Skeletal muscle tissue (tissue), 4 donors: ENCODE data around the gene AFF3. TPM values are rescaled to one million over a fixed set of nuclear protein-coding genes. Genes with fewer than 3 reads are reported as not detected.
"Not testable (repeated sequence)": the region's sequence is repeated elsewhere in the genome, so short reads cannot be mapped to it uniquely, and the experiment has no call there.

Experiments
- H3K27ac ChIP-seq: one replicate; pipeline ENCODE4 v1.7.0; 2013; ENCODE audit warnings: mild to moderate bottlenecking, low read depth, low read length, inconsistent platforms
- H3K27me3 ChIP-seq, 3 donors: one replicate each; pipeline ENCODE4 v1.7.0; 2013; ENCODE audit warnings: low read length in 3 of 3; ENCODE audit not compliant: control insufficient read depth in 3 of 3, insufficient read depth in 3 of 3
- H3K36me3 ChIP-seq, 3 donors: one replicate each; pipeline ENCODE4 v1.7.0; 2013; ENCODE audit warnings: low read length in 3 of 3; ENCODE audit not compliant: control insufficient read depth in 3 of 3, insufficient read depth in 3 of 3
- H3K4me1 ChIP-seq, 3 donors: one replicate each; pipeline ENCODE4 v1.7.0; 2013; ENCODE audit warnings: low read length in 3 of 3, mild to moderate bottlenecking in 3 of 3; ENCODE audit not compliant: control insufficient read depth in 3 of 3, insufficient read depth in 3 of 3
- H3K4me3 ChIP-seq, 3 donors: one replicate each; pipeline ENCODE4 v1.7.0; 2013; ENCODE audit warnings: low read length in 3 of 3
- H3K9ac ChIP-seq, 3 donors: one replicate each; pipeline ENCODE4 v1.7.0; 2013; ENCODE audit warnings: low read length in 3 of 3, mild to moderate bottlenecking in 3 of 3, moderate library complexity in 2 of 3, low read depth in 1 of 3
- H3K9me3 ChIP-seq, 3 donors: one replicate each; pipeline ENCODE4 v1.7.0; 2013; ENCODE audit warnings: low read length in 3 of 3; ENCODE audit not compliant: control insufficient read depth in 3 of 3
- total RNA-seq: library from RNA; depleted of rRNA; stranded (reverse); fragments of >200 nt; gene quantifications from one replicate; pipeline ENCODE4 v1.2.3, GENCODE V29; 2014
- donor health status: Osteomylitis.

The AFF3 gene
- total RNA-seq, 1 donor from 2014 or later, result 8.4 TPM

DNA sequence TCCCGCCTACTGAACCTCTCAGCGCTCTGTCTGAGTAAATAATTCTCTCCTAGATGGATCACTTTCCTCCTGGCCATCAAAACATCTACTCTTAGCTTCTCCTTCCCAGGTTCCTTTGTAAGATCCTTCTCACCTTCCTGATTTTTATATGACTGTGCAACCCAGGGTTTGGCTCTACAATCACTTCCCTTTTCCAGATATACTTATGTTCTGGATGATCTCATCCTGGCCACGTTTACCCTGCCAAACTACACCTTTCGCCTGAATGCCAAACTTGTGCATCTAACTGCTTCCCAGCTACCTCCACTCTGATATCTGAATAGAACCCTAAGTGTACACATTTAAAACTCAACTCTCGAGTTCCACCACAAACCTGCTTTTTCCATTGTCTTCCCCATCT, 362.1 kb downstream of the AFF3 start:
- no peaks in the 10 kb centered on the region for H3K4me1 ChIP-seq

DNA sequence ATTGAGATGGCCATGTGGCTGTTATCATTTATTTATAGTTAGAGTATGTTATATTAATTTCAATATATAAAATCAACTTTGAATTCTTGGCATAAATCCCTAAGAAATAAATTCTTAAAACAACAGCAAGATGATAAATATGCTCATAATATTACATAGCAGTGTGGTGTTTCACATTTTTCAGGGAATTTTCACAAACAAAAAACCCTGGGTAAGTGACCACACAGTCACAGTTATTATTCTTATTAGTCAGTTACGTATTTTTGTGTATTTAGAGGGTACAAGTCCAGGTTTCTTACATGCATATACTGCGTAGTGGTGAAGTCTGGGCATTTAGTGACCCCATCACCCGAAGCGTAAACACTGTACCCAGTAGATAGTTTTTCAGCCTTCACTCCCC, 363.1 kb downstream of the AFF3 start:
- H3K27me3 ChIP-seq, result no peaks in the 10 kb centered on the region
- no peaks in the 10 kb centered on the region for H3K36me3 ChIP-seq
- no peak overlapping the region for H3K27ac ChIP-seq
- H3K9ac ChIP-seq, result no peak overlapping the region
- peaks cover 0 to 6% (median 5%) of the 10 kb centered on the region in 3 donors for H3K9me3 ChIP-seq
- H3K4me3 ChIP-seq, result no peak overlapping the region
- no peaks in the 10 kb centered on the region for H3K4me1 ChIP-seq

More for the DNA sequence above, 362.1 kb downstream of the AFF3 start:
- no peaks in the 10 kb centered on the region for H3K27me3 ChIP-seq
- no peaks in the 10 kb centered on the region for H3K36me3 ChIP-seq
- peaks cover 0 to 6% (median 5%) of the 10 kb centered on the region in 3 donors for H3K9me3 ChIP-seq
- H3K4me3 ChIP-seq, result no peak overlapping the region
- H3K9ac ChIP-seq, result no peak overlapping the region
- no peak overlapping the region for H3K27ac ChIP-seq

GRCh38 chr2:99777656-99778290, 364.6 kb downstream of the AFF3 start:
- Histone ChIP-seq H3K9ac (no peak overlapping the region), H3K27ac (no peak overlapping the region), H3K4me3 (no peak overlapping the region), H3K9me3 (peaks cover 0 to 6% (median 5%) of the 10 kb centered on the region in 3 donors), H3K4me1 (no peaks in the 10 kb centered on the region), H3K27me3 (no peaks in the 10 kb centered on the region), H3K36me3 (no peaks in the 10 kb centered on the region)

- Histone ChIP-seq H3K27me3 (peaks cover 0 to 3% (median 0%) of the 10 kb centered on the region in 3 donors), H3K4me3 (no peak overlapping the region), H3K9ac (no peak overlapping the region), H3K36me3 (no peaks in the 10 kb centered on the region), H3K9me3 (peaks cover 0 to 6% (median 5%) of the 10 kb centered on the region in 3 donors), H3K4me1 (no peaks in the 10 kb centered on the region), H3K27ac (no peak overlapping the region)
Measured at GRCh38 chr2:99776906-99777646, 365.3 kb downstream of the AFF3 start.

- H3K4me1 ChIP-seq, result no peaks in the 10 kb centered on the region
- H3K9ac ChIP-seq, result no peak overlapping the region
- H3K27ac ChIP-seq, result no peak overlapping the region
- peaks cover 0 to 6% (median 5%) of the 10 kb centered on the region in 3 donors for H3K9me3 ChIP-seq
- peaks cover 0 to 3% (median 0%) of the 10 kb centered on the region in 3 donors for H3K27me3 ChIP-seq
- no peak overlapping the region for H3K4me3 ChIP-seq
- H3K36me3 ChIP-seq, result no peaks in the 10 kb centered on the region
Measured at GRCh38 chr2:99776206-99776905, 366.0 kb downstream of the AFF3 start.

GRCh38 chr2:99775585-99775984, 366.8 kb downstream of the AFF3 start:
- Histone ChIP-seq H3K36me3 (no peaks in the 10 kb centered on the region), H3K4me3 (no peak overlapping the region), H3K9me3 (peaks cover 0 to 6% (median 5%) of the 10 kb centered on the region in 3 donors), H3K9ac (no peak overlapping the region), H3K27ac (no peak overlapping the region), H3K27me3 (peaks cover 0 to 3% (median 0%) of the 10 kb centered on the region in 3 donors), H3K4me1 (no peaks in the 10 kb centered on the region)

- H3K27me3 ChIP-seq, H3K9ac ChIP-seq, H3K27ac ChIP-seq, H3K4me1 ChIP-seq, H3K9me3 ChIP-seq, H3K36me3 ChIP-seq, H3K4me3 ChIP-seq: not testable (repeated sequence)
Measured at GRCh38 chr2:99773642-99774041, 368.7 kb downstream of the AFF3 start.

DNA sequence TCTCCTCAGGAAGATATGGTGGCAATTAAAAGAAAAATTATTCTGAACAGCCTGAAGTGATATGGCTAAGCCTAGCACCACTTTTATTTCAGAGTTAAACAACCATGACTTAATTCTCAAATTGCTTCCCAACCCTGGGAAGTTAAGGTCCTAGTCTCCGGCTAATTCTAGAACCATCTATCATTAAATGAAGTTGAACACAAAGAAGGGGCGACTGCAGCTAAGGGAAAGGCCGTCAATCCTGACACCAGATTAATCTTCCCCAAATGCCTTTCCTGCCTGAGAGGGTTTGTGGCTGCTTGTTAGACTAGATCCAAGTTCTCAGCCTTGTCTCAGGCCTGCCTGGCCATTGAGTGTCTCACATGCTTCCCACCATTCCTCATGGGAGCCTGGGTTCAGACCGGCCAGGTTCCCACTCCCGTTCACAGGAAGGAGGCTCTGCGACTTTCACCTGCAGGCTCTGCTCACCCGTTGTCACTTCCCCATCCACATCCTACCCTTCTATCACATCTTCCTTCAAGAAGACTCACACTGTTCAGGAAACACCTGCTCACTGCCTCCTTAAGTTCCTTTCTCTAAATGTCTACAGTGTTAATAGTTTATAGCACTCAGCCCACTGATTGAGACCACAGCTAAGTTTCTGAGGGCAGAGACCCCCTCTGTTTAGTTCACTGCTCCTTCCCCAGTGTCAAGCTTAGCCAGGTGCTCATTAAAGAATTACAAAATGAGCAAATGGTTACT, 369.6 kb downstream of the AFF3 start:
- H3K4me3 ChIP-seq, result no peak overlapping the region
- no peak overlapping the region for H3K27ac ChIP-seq
- no peak overlapping the region for H3K9ac ChIP-seq
- no peaks in the 10 kb centered on the region for H3K9me3 ChIP-seq
- no peaks in the 10 kb centered on the region for H3K36me3 ChIP-seq
- H3K4me1 ChIP-seq, result no peaks in the 10 kb centered on the region
- peaks cover 0 to 3% (median 0%) of the 10 kb centered on the region in 3 donors for H3K27me3 ChIP-seq

- Histone ChIP-seq H3K4me3 (no peak overlapping the region), H3K4me1 (no peaks in the 10 kb centered on the region), H3K27me3 (peaks cover 0 to 3% (median 0%) of the 10 kb centered on the region in 3 donors), H3K9ac (no peak overlapping the region), H3K27ac (no peak overlapping the region), H3K36me3 (no peaks in the 10 kb centered on the region), H3K9me3 (no peaks in the 10 kb centered on the region)
Measured at GRCh38 chr2:99771681-99772333, 370.6 kb downstream of the AFF3 start.
